K562 (cell line): ENCODE measurements around the gene CHPF. TPM values are rescaled to one million over a fixed set of nuclear protein-coding genes. Genes with fewer than 3 reads are reported as not detected.

ENCODE experiments used
- ETV1 ChIP-seq: fragments of 450-650 bp; conservative IDR thresholded peaks from 2 replicates; pipeline ENCODE4 v1.6.1; 2016; ENCODE audit warnings: missing genetic modification characterization, control low read depth, low read depth, missing compliant biosample characterization
- GMEB1 ChIP-seq: fragments of 250-450 bp; sonication (Bioruptor Pico); IDR thresholded peaks from 2 replicates; pipeline ENCODE4 v1.4.0; 2020; ENCODE audit warnings: mild to moderate bottlenecking
- HLTF ChIP-seq: fragments of 450-650 bp; IDR thresholded peaks from 2 replicates; pipeline ENCODE4 v1.6.1; 2016
- MLLT1 ChIP-seq, 2 experiments: fragments of 450-650 bp; IDR thresholded peaks; 2 replicates each; pipeline ENCODE4 v1.6.1; 2016
- POU5F1 ChIP-seq: fragments of 150-350 bp; IDR thresholded peaks from 2 replicates; pipeline ENCODE4 v1.6.1; 2014; ENCODE audit warnings: borderline replicate concordance, low read length, low read depth, mild to moderate bottlenecking; ENCODE audit not compliant: partially characterized antibody
- PPARD ChIP-seq: fragments of 250-450 bp; sonication (Bioruptor Pico); IDR thresholded peaks from 2 replicates; pipeline ENCODE4 v1.8.0; 2022; ENCODE audit warnings: inconsistent platforms, mild to moderate bottlenecking, moderate library complexity
- RAD21 ChIP-seq, 2 experiments: fragments of 250-450 bp in 1 of 2; fragments of 450-650 bp in 1 of 2; sonication (Bioruptor Pico) in 1 of 2; formaldehyde crosslinking in 1 of 2; IDR thresholded peaks in 1 of 2; conservative IDR thresholded peaks in 1 of 2; 2 replicates each; pipeline versions ENCODE4 v1.4.0 to v1.8.0; 2020 to 2022; ENCODE audit warnings: mild to moderate bottlenecking in 2 of 2, moderate library complexity in 1 of 2
- SIN3B ChIP-seq: fragments of 450-650 bp; IDR thresholded peaks from 2 replicates; pipeline ENCODE4 v1.6.1; 2017; ENCODE audit warnings: low read depth, mild to moderate bottlenecking, moderate library complexity
- SNIP1 ChIP-seq: fragments of 450-650 bp; IDR thresholded peaks from 2 replicates; pipeline ENCODE4 v1.7.1; 2017; ENCODE audit warnings: low read depth, mild to moderate bottlenecking
- TGIF2 ChIP-seq: sonication (generic); formaldehyde crosslinking; IDR thresholded peaks from 2 replicates; pipeline ENCODE4 v1.8.1; 2022; ENCODE audit warnings: mild to moderate bottlenecking, missing genetic modification reagents, moderate library complexity
- TSHZ1 ChIP-seq: fragments of 250-450 bp; sonication (Bioruptor Pico); IDR thresholded peaks from 2 replicates; pipeline ENCODE4 v1.4.0; 2020; ENCODE audit warnings: mild to moderate bottlenecking, moderate library complexity
- ZBED1 ChIP-seq: IDR thresholded peaks from 2 replicates; pipeline ENCODE4 v1.6.1; 2014
- ZEB2 ChIP-seq: fragments of 450-650 bp; IDR thresholded peaks from 2 replicates; pipeline ENCODE4 v1.6.1; 2016
- ZFPM2 ChIP-seq: fragments of 250-450 bp; sonication (Bioruptor Pico); IDR thresholded peaks from 2 replicates; pipeline ENCODE4 v1.5.1; 2022; ENCODE audit warnings: mild to moderate bottlenecking
- ZNF174 ChIP-seq: fragments of 250-450 bp; sonication (Bioruptor Pico); IDR thresholded peaks from 2 replicates; pipeline ENCODE4 v1.4.0; 2020; ENCODE audit warnings: mild to moderate bottlenecking
- ZNF175 ChIP-seq: fragments of 200-800 bp; sonication (Bioruptor generic); IDR thresholded peaks from 2 replicates; pipeline ENCODE4 v1.6.1; 2016; ENCODE audit warnings: low read depth, mild to moderate bottlenecking, missing genetic modification characterization, missing compliant biosample characterization
- ZNF644 ChIP-seq: fragments of 200-800 bp; sonication (Bioruptor generic); IDR thresholded peaks from 2 replicates; pipeline ENCODE4 v1.6.1; 2016; ENCODE audit warnings: low read depth, missing genetic modification characterization, missing compliant biosample characterization
- ZSCAN32 ChIP-seq: fragments of 450-650 bp; formaldehyde crosslinking; IDR thresholded peaks from 2 replicates; pipeline ENCODE4 v1.4.0; 2020; ENCODE audit warnings: mild to moderate bottlenecking, moderate library complexity
- polyA plus RNA-seq, 8 experiments: library from polyadenylated mRNA; depleted of rRNA in 4 of 8; stranded (reverse) in 5 of 8; unstranded in 3 of 8; fragments of >200 nt; fragmentation: Nextera tagmentation in 2 of 8; fragmentation: Illumina TruSeq in 1 of 8; extraction: Ambion mirVana in 2 of 8; extraction: Trizol in 1 of 8; gene quantifications; 2 replicates each; pipeline versions ENCODE4 v1.2.1 to v1.2.3, GENCODE V29; 2011 to 2014; ENCODE audit warnings: inconsistent platforms in 1 of 8, missing spikeins in 1 of 8
- total RNA-seq, 7 experiments: library from RNA; depleted of rRNA in 6 of 7; stranded (reverse); fragments of >200 nt in 6 of 7; fragmentation: Illumina TruSeq in 2 of 7; extraction: Trizol in 2 of 7; gene quantifications; 2 replicates each; pipeline versions ENCODE4 v1.2.1 to v1.2.3, GENCODE V29; 2011 to 2021; ENCODE audit warnings: low replicate concordance in 1 of 7
- TF ChIP-seq, protein P1 (sequence below): fragments of 450-650 bp; IDR thresholded peaks from 2 replicates; pipeline ENCODE4 v1.6.1; 2016

CHPF gene
- total and polyA plus RNA-seq, 9 of the 15 experiments (the other 6 are each of a cell fraction or from before 2014, with no cell fraction given): 0.15 to 57.2 (median 7.9) TPM

GRCh38 chr2:219571311-219572236 is 28.0 kb upstream of the CHPF start, which contains the start of gene OBSL1 (continued):
- TF ChIP-seq POU5F1: no peak
- TF ChIP-seq GMEB1 (CRISPR knock-in tag): no peak
- TF ChIP-seq TSHZ1 (CRISPR knock-in tag): no peak
- no peak for TF ChIP-seq PPARD (CRISPR knock-in tag)
- TF ChIP-seq MLLT1 (IDR thresholded peaks at IDR 0.05): peak; percentile 80 to 83; a peak in 3 of 4 replicates
- TF ChIP-seq, protein P1, sequence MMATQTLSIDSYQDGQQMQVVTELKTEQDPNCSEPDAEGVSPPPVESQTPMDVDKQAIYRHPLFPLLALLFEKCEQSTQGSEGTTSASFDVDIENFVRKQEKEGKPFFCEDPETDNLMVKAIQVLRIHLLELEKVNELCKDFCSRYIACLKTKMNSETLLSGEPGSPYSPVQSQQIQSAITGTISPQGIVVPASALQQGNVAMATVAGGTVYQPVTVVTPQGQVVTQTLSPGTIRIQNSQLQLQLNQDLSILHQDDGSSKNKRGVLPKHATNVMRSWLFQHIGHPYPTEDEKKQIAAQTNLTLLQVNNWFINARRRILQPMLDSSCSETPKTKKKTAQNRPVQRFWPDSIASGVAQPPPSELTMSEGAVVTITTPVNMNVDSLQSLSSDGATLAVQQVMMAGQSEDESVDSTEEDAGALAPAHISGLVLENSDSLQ: no peak
- TF ChIP-seq HLTF: no peak
- no peak for TF ChIP-seq ETV1
- peak; percentile 76; the same call in 1 of the 2 replicates for TF ChIP-seq ZEB2
- peak; percentile 73 for TF ChIP-seq ZNF644 (tag)
- TF ChIP-seq SNIP1: no peak
- TF ChIP-seq ZNF175 (CRISPR knock-in tag): no peak
- no peak for TF ChIP-seq RAD21 (CRISPR knock-in tag; conservative IDR thresholded peaks at IDR 0.05 in 1 of 2, IDR thresholded peaks at IDR 0.05 in 1 of 2)
- no peak for TF ChIP-seq ZSCAN32 (CRISPR knock-in tag)
- TF ChIP-seq ZBED1: no peak
- TF ChIP-seq TGIF2 (CRISPR knock-in tag): no peak
- TF ChIP-seq ZFPM2: no peak
- TF ChIP-seq SIN3B: no peak
- no peak for TF ChIP-seq ZNF174 (CRISPR knock-in tag)
